HepG2 (cell line): ENCODE data around the gene AXIN1. TPM values are rescaled to one million over a fixed set of nuclear protein-coding genes. Genes with fewer than 3 reads are reported as not detected.

Experiments used
- ATAC-seq: fragments of 200-7000 bp; cut with Tn5 transposase; 3 replicates; pipeline ENCODE4 v1.9.1; 2020; ENCODE audit warnings: mild to moderate bottlenecking, moderate library complexity
- BruUV-seq: library from RNA; stranded (reverse); fragments of 400-500 nt; replicated peaks from 2 replicates; lab custom pipeline; 2021; lab: Mats Ljungman, UMichigan
- CTCF ChIA-PET: fragments of 300-600 bp; formaldehyde crosslinking; extraction: SDS; loops from one replicate; lab custom pipeline; 2021; ENCODE audit warnings: low total read pairs, inconsistent platforms, low intra/inter-chr PET ratio; lab: Yijun Ruan, JAX
- POLR2A ChIA-PET: fragments of 350-600 bp; sonication (Branson Sonifier 250); formaldehyde crosslinking; loops from one replicate; lab custom pipeline; 2020; ENCODE audit warnings: antibody characterized with exemption, inconsistent platforms; lab: Yijun Ruan, JAX
- DNase-seq: peaks from one replicate; pipeline ENCODE4 v3.0.0-alpha.2; 2015; ENCODE audit warnings: low spot score
- FAIRE-seq: peaks from 3 replicates; lab custom pipeline; 2011; peaks lifted over from hg19 to GRCh38; lab: Jason Lieb, UNC
- H2AFZ ChIP-seq: one replicate; pipeline ENCODE4 v1.6.1; 2011; ENCODE audit warnings: low read length, inconsistent platforms
- H3K27ac ChIP-seq: fragments of 300-600 bp; 3 replicates; pipeline ENCODE4 v1.8.0; 2011; ENCODE audit warnings: mixed run types, mild to moderate bottlenecking, mixed read lengths, low read length, inconsistent platforms; ENCODE audit not compliant: insufficient read depth; ENCODE audit errors: extremely low read length
- H3K27me3 ChIP-seq, 2 experiments: fragments of 200-600 bp in 1 of 2; 2 replicates in 1 of 2; 3 replicates in 1 of 2; pipeline versions ENCODE4 v1.6.0 to v1.8.0; 2011; ENCODE audit warnings: low read length in 2 of 2, mild to moderate bottlenecking in 2 of 2, moderate library complexity in 2 of 2, inconsistent platforms in 1 of 2; ENCODE audit not compliant: insufficient read depth in 2 of 2, control insufficient read depth in 1 of 2
- H3K36me3 ChIP-seq, 2 experiments: fragments of 200-600 bp in 1 of 2; replicated peaks in 1 of 2; 2 replicates in 1 of 2; 3 replicates in 1 of 2; pipeline versions ENCODE4 v1.5.1 to v1.8.0; 2011; ENCODE audit warnings: low read length in 2 of 2, inconsistent platforms in 1 of 2; ENCODE audit not compliant: insufficient read depth in 2 of 2, control insufficient read depth in 1 of 2
- H3K4me1 ChIP-seq: 2 replicates; pipeline ENCODE4 v1.5.1; 2012; ENCODE audit warnings: low read length, inconsistent platforms; ENCODE audit not compliant: insufficient read depth
- H3K4me2 ChIP-seq: 2 replicates; pipeline ENCODE4 v1.6.0; 2011; ENCODE audit warnings: low read depth, low read length, inconsistent platforms
- H3K4me3 ChIP-seq, 3 experiments: fragments of 200-600 bp in 1 of 3; sonication (generic), shearing (Covaris generic) in 1 of 3; replicated peaks in 1 of 3; 2 replicates each; pipeline ENCODE4 v1.5.1; 2011 to 2016; ENCODE audit warnings: low read length in 3 of 3, inconsistent platforms in 2 of 3, low read depth in 2 of 3, mild to moderate bottlenecking in 2 of 3, control low read depth in 1 of 3, mixed read lengths in 1 of 3; ENCODE audit not compliant: insufficient read depth in 1 of 3
- H3K79me2 ChIP-seq: one replicate; pipeline ENCODE4 v1.6.1; 2011; ENCODE audit warnings: low read length, inconsistent platforms; ENCODE audit not compliant: insufficient read depth
- H3K9ac ChIP-seq: 2 replicates; pipeline ENCODE4 v1.6.0; 2011; ENCODE audit warnings: mild to moderate bottlenecking, low read depth, low read length, inconsistent platforms; ENCODE audit not compliant: insufficient read depth
- H3K9me3 ChIP-seq: 2 replicates; pipeline ENCODE4 v1.5.1; 2012; ENCODE audit warnings: mild to moderate bottlenecking, low read length
- H4K20me1 ChIP-seq: 2 replicates; pipeline ENCODE4 v1.6.0; 2011; ENCODE audit warnings: inconsistent platforms, mild to moderate bottlenecking, low read length, moderate library complexity; ENCODE audit not compliant: insufficient read depth
- ATF2 ChIP-seq: sonication (generic); formaldehyde crosslinking; IDR thresholded peaks from 2 replicates; pipeline ENCODE4 v1.4.0; 2020; ENCODE audit warnings: missing genetic modification reagents
- CREM ChIP-seq, 2 experiments: sonication (generic) in 1 of 2; formaldehyde crosslinking in 1 of 2; IDR thresholded peaks; 2 replicates each; pipeline versions ENCODE4 v1.4.0 to v1.6.1; 2016 to 2020; ENCODE audit warnings: antibody characterized with exemption in 1 of 2, mild to moderate bottlenecking in 1 of 2, missing genetic modification reagents in 1 of 2
- EEA1 ChIP-seq: sonication (generic); formaldehyde crosslinking; IDR thresholded peaks from 2 replicates; pipeline ENCODE4 v1.5.1; 2020; ENCODE audit warnings: mild to moderate bottlenecking, missing genetic modification reagents, borderline replicate concordance
- FOXM1 ChIP-seq: sonication (generic); formaldehyde crosslinking; IDR thresholded peaks from 2 replicates; pipeline ENCODE4 v1.5.0; 2020; ENCODE audit warnings: missing genetic modification reagents
- GABPA ChIP-seq, 2 experiments: IDR thresholded peaks; 2 replicates each; pipeline ENCODE4 v1.6.1; 2011 to 2016; ENCODE audit warnings: low read depth in 2 of 2, low read length in 1 of 2, missing biosample characterization in 1 of 2, missing genetic modification characterization in 1 of 2
- GABPB1 ChIP-seq: IDR thresholded peaks from 2 replicates; pipeline ENCODE4 v1.6.1; 2016; ENCODE audit warnings: mild to moderate bottlenecking, missing genetic modification reagents, moderate library complexity, missing compliant biosample characterization
- HDAC2 ChIP-seq: sonication (generic); formaldehyde crosslinking; IDR thresholded peaks from 2 replicates; pipeline ENCODE4 v1.4.0; 2020; ENCODE audit warnings: missing genetic modification reagents
- HOXA7 ChIP-seq: sonication (generic); formaldehyde crosslinking; IDR thresholded peaks from 2 replicates; pipeline ENCODE4 v1.8.1; 2022; ENCODE audit warnings: mild to moderate bottlenecking, missing genetic modification reagents, moderate library complexity
- MAFF ChIP-seq: IDR thresholded peaks from 2 replicates; pipeline ENCODE4 v1.6.1; 2011; ENCODE audit warnings: low read depth, low read length, improper control_type of control experiment
- PATZ1 ChIP-seq: sonication (generic); formaldehyde crosslinking; IDR thresholded peaks from 2 replicates; pipeline ENCODE4 v1.4.0; 2020; ENCODE audit warnings: missing genetic modification reagents
- ZFX ChIP-seq: sonication (generic); formaldehyde crosslinking; IDR thresholded peaks from 2 replicates; pipeline ENCODE4 v1.4.0; 2020; ENCODE audit warnings: mild to moderate bottlenecking, low read depth, missing genetic modification reagents, moderate library complexity
- ZFY ChIP-seq: sonication (generic); formaldehyde crosslinking; IDR thresholded peaks from 2 replicates; pipeline ENCODE4 v1.4.0; 2020; ENCODE audit warnings: missing genetic modification reagents
- ZNF670 ChIP-seq: sonication (generic); formaldehyde crosslinking; IDR thresholded peaks from 2 replicates; pipeline ENCODE4 v1.8.0; 2022; ENCODE audit warnings: mild to moderate bottlenecking, missing genetic modification reagents, borderline replicate concordance
- ZNF678 ChIP-seq: sonication (generic); formaldehyde crosslinking; IDR thresholded peaks from 2 replicates; pipeline ENCODE4 v1.4.0; 2020; ENCODE audit warnings: mild to moderate bottlenecking, missing genetic modification reagents
- ZNF768 ChIP-seq: sonication (generic); formaldehyde crosslinking; IDR thresholded peaks from 2 replicates; pipeline ENCODE4 v1.4.0; 2020; ENCODE audit warnings: missing genetic modification reagents
- WGBS: methylation state at CpG from one replicate; pipeline ENCODE4 v1.1.6; 2017; ENCODE audit warnings: low lambda C conversion rate; 5-methylcytosine and 5-hydroxymethylcytosine counted together
- in situ Hi-C: cut with HindIII; loops from 2 replicates; pipeline ENCODE4 v1.10.0; 2017; ENCODE audit warnings: low pct_unique_long_range_greater_than_20kb; ENCODE audit not compliant: extremely low pct_ligation_motif_present
- intact Hi-C: fragments of 100-400 bp; cut with micrococcal nuclease; formaldehyde crosslinking; loops from one replicate; pipeline ENCODE4 v1.10.0; 2022; ENCODE audit not compliant: unreplicated experiment
- polyA plus RNA-seq, 8 experiments: library from polyadenylated mRNA; depleted of rRNA in 3 of 8; stranded (reverse) in 7 of 8; unstranded in 1 of 8; fragments of >200 nt; fragmentation: Illumina TruSeq in 4 of 8; extraction: Trizol in 4 of 8; gene quantifications; 2 replicates each; pipeline versions ENCODE4 v1.2.1 to v1.2.3, GENCODE V29; 2011 to 2016; ENCODE audit warnings: low read depth in 4 of 8, missing spikeins in 1 of 8, mixed read lengths in 1 of 8; ENCODE audit not compliant: insufficient read depth in 1 of 8
- total RNA-seq, 5 experiments: library from RNA; depleted of rRNA; stranded (reverse); fragments of >200 nt; fragmentation: Illumina TruSeq; extraction: Trizol; gene quantifications; 2 replicates each; pipeline ENCODE4 v1.2.3, GENCODE V29; 2016; ENCODE audit warnings: low read depth in 1 of 5
- TF ChIP-seq, protein P1 (sequence below): sonication (generic); formaldehyde crosslinking; IDR thresholded peaks from 2 replicates; pipeline ENCODE4 v1.4.0; 2020; ENCODE audit warnings: missing genetic modification reagents
- TF ChIP-seq, protein P2 (sequence below): sonication (generic); formaldehyde crosslinking; IDR thresholded peaks from 2 replicates; pipeline ENCODE4 v1.4.0; 2020; ENCODE audit warnings: mild to moderate bottlenecking, missing genetic modification reagents

AXIN1 gene
- total and polyA plus RNA-seq, 2 of the 13 experiments (the other 11 are each of a cell fraction or from before 2014, with no cell fraction given) = 24.0 to 26.0 TPM

DNA sequence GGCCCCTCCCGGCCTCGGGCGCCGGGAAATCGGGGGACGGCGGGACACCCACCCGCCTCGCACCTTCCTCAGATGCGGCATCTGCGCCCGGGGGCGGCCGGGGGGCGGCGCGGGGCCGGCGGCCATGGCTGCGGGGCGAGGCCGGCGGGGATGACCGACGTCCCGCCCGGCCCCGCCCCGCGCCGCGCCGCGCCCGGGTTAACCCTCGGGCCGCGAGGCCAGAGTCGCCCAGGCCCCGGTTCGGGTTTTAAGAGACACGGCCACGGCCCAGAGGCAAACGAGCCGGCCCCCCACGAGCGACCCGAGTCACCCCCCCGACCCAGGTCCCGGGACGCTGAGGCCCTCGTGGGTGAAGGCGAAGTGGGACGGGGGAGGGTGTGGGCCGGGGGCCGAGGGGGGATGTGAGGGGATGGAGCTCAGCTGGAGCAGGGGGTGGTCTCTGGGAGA is 76.7 kb downstream of the AXIN1 start, which contains the start of gene RGS11 (continued):
- TF ChIP-seq HDAC2 (CRISPR knock-in tag) (no peak), MAFF (no peak), FOXM1 (CRISPR knock-in tag) (no peak), EEA1 (CRISPR knock-in tag) (no peak)
- TF ChIP-seq, all 625 proteins: peak for 0

- FAIRE-seq = no peak
- BruUV-seq = no TSS peak
- peaks cover 28% of the 10 kb centered on the region for H3K4me1 ChIP-seq
- in situ Hi-C loops = no loop called here
- DNase-seq = no peak
- POLR2A ChIA-PET = no interaction called here
- ATAC-seq = peak; percentile 5; the same call in 1 of the 3 replicates
- H3K9me3 ChIP-seq = no peaks in the 10 kb centered on the region
- no peaks in the 10 kb centered on the region for H4K20me1 ChIP-seq
- H3K79me2 ChIP-seq = no peaks in the 10 kb centered on the region
- peaks cover 17 to 75% of the 10 kb centered on the region in 2 experiments for H3K27me3 ChIP-seq
- H3K4me2 ChIP-seq = peak overlapping the region; percentile 55
- no peak overlapping the region for H3K9ac ChIP-seq
- no peak overlapping the region for H2AFZ ChIP-seq
- H3K4me3 ChIP-seq = peak overlapping the region in 2 of 3 experiments; percentile 42 to 59; a peak in 3 of 6 replicates
- CTCF ChIA-PET = no interaction called here
- H3K27ac ChIP-seq = no peak overlapping the region
- 13% methylated on average over 26 of the region's 58 CpGs for WGBS
- intact Hi-C loops = no loop called here
- H3K36me3 ChIP-seq = no peaks in the 10 kb centered on the region
- TF ChIP-seq CREM (IDR thresholded peaks at IDR 0.05) (no peak), CREM (CRISPR knock-in tag; IDR thresholded peaks at IDR 0.05) (no peak), ZFY (peak; percentile 33; the same call in 1 of the 2 replicates), PATZ1 (CRISPR knock-in tag) (peak; percentile 19; the same call in 1 of the 2 replicates), ZNF768 (peak; percentile 24; the same call in 1 of the 2 replicates), ZFX (CRISPR knock-in tag) (peak; percentile 47; the same call in 1 of the 2 replicates), ZNF670 (CRISPR knock-in tag) (0 out of 2 replicates have a peak, but pooled peaks have one; percentile 31), ZNF678 (no peak), GABPB1 (CRISPR knock-in tag) (peak; percentile 25; the same call in 1 of the 2 replicates), GABPA (IDR thresholded peaks at IDR 0.05; ENCODE audit: low read depth, low read length) (no peak), GABPA (CRISPR knock-in tag; IDR thresholded peaks at IDR 0.05; ENCODE audit: low read depth) (no peak), ATF2 (CRISPR knock-in tag) (no peak), HOXA7 (CRISPR knock-in tag) (no peak)
- TF ChIP-seq, protein P1, sequence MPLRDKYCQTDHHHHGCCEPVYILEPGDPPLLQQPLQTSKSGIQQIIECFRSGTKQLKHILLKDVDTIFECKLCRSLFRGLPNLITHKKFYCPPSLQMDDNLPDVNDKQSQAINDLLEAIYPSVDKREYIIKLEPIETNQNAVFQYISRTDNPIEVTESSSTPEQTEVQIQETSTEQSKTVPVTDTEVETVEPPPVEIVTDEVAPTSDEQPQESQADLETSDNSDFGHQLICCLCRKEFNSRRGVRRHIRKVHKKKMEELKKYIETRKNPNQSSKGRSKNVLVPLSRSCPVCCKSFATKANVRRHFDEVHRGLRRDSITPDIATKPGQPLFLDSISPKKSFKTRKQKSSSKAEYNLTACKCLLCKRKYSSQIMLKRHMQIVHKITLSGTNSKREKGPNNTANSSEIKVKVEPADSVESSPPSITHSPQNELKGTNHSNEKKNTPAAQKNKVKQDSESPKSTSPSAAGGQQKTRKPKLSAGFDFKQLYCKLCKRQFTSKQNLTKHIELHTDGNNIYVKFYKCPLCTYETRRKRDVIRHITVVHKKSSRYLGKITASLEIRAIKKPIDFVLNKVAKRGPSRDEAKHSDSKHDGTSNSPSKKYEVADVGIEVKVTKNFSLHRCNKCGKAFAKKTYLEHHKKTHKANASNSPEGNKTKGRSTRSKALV (CRISPR knock-in tag) = peak; percentile 86
- TF ChIP-seq, protein P2, sequence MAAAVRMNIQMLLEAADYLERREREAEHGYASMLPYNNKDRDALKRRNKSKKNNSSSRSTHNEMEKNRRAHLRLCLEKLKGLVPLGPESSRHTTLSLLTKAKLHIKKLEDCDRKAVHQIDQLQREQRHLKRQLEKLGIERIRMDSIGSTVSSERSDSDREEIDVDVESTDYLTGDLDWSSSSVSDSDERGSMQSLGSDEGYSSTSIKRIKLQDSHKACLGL (CRISPR knock-in tag) = peak; percentile 44; the same call in 1 of the 2 replicates
Observed at GRCh38 chr16:275041-275641, 77.4 kb downstream of the AXIN1 start.
